Uterus (tissue), 4 donors: ENCODE results near the gene GATAD2A. TPM values are rescaled to one million over a fixed set of nuclear protein-coding genes. Genes with fewer than 3 reads are reported as not detected.

Source experiments
- DNase-seq, 2 donors: peaks; one replicate each; pipeline ENCODE4 v3.0.0-alpha.2; 2019 to 2020
- H3K27ac ChIP-seq, 2 donors: fragments of 200-600 bp; sonication (generic); 1 replicate in 1 of 2; 2 replicates in 1 of 2; pipeline ENCODE4 v1.5.1; 2016 to 2018
- H3K27me3 ChIP-seq, 2 donors: fragments of 200-600 bp; sonication (generic); one replicate each; pipeline ENCODE4 v1.5.1; 2018 to 2019; ENCODE audit warnings: control low read depth in 1 of 2
- H3K36me3 ChIP-seq, 2 donors: fragments of 200-600 bp; sonication (generic); one replicate each; pipeline ENCODE4 v1.5.1; 2019; ENCODE audit warnings: control low read depth in 1 of 2
- H3K4me1 ChIP-seq, 2 donors: fragments of 200-600 bp; sonication (generic); one replicate each; pipeline ENCODE4 v1.5.1; 2018 to 2019; ENCODE audit warnings: control low read depth in 1 of 2
- H3K4me3 ChIP-seq, 2 donors: fragments of 200-600 bp; sonication (generic); 1 replicate in 1 of 2; 2 replicates in 1 of 2; pipeline ENCODE4 v1.5.1; 2018 to 2019; ENCODE audit warnings: mild to moderate bottlenecking in 1 of 2
- H3K9me3 ChIP-seq, 2 donors: fragments of 200-600 bp; sonication (generic); one replicate each; pipeline ENCODE4 v1.5.1; 2019; ENCODE audit warnings: control low read depth in 1 of 2
- POLR2A ChIP-seq, 2 donors: fragments of 450-650 bp; IDR thresholded peaks; one replicate each; pipeline ENCODE4 v1.6.1; 2016; ENCODE audit warnings: antibody characterized with exemption in 2 of 2, mild to moderate bottlenecking in 1 of 2, moderate library complexity in 1 of 2
- intact Hi-C: fragments of 100-400 bp; cut with DNase I; formaldehyde crosslinking; loops from one replicate; pipeline ENCODE4 v1.15.1; 2023; ENCODE audit warnings: low total_unique reads
- total RNA-seq, 4 donors: library from RNA; depleted of rRNA in 3 of 4; stranded (reverse); fragments of >200 nt in 3 of 4; gene quantifications; one replicate each; pipeline versions ENCODE4 v1.1.0 to v1.2.4, GENCODE V29; 2014 to 2023
- TF ChIP-seq, protein P1 (sequence below), 4 experiments: fragments of 200-600 bp in 2 of 4; fragments of 450-650 bp in 2 of 4; sonication (generic) in 2 of 4; IDR thresholded peaks; one replicate each; pipeline ENCODE4 v1.5.1; 2016 to 2019; ENCODE audit warnings: antibody characterized with exemption in 4 of 4, mild to moderate bottlenecking in 2 of 4, moderate library complexity in 1 of 4
- donor health status: DM: yes; HTN: yes; CAD: no.

Gene GATAD2A
- total RNA-seq, 4 donors from 2014 or later = 9.7 to 65.1 (median 22.3) TPM

GRCh38 chr19:19543640-19544039 lies 138.2 kb downstream of the GATAD2A start:
- intact Hi-C loops = no loop called here
- no peaks in the 10 kb centered on the region for H3K36me3 ChIP-seq
- H3K4me3 ChIP-seq = no peak overlapping the region
- TF ChIP-seq POLR2A (IDR thresholded peaks at IDR 0.05) = no peak
- TF ChIP-seq, protein P1, sequence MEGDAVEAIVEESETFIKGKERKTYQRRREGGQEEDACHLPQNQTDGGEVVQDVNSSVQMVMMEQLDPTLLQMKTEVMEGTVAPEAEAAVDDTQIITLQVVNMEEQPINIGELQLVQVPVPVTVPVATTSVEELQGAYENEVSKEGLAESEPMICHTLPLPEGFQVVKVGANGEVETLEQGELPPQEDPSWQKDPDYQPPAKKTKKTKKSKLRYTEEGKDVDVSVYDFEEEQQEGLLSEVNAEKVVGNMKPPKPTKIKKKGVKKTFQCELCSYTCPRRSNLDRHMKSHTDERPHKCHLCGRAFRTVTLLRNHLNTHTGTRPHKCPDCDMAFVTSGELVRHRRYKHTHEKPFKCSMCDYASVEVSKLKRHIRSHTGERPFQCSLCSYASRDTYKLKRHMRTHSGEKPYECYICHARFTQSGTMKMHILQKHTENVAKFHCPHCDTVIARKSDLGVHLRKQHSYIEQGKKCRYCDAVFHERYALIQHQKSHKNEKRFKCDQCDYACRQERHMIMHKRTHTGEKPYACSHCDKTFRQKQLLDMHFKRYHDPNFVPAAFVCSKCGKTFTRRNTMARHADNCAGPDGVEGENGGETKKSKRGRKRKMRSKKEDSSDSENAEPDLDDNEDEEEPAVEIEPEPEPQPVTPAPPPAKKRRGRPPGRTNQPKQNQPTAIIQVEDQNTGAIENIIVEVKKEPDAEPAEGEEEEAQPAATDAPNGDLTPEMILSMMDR (IDR thresholded peaks at IDR 0.05) = no peak
- peaks cover 18 to 19% of the 10 kb centered on the region in 2 donors for H3K27me3 ChIP-seq
- H3K9me3 ChIP-seq = no peaks in the 10 kb centered on the region
- H3K4me1 ChIP-seq = peaks cover 0 to 12% of the 10 kb centered on the region in 2 donors
- no peak for DNase-seq
- no peak overlapping the region for H3K27ac ChIP-seq

GRCh38 chr19:19544257-19544953 lies 138.9 kb downstream of the GATAD2A start:
- peaks cover 18 to 19% of the 10 kb centered on the region in 2 donors for H3K27me3 ChIP-seq
- intact Hi-C loops = no loop called here
- DNase-seq = no peak
- H3K27ac ChIP-seq = no peak overlapping the region
- no peak overlapping the region for H3K4me3 ChIP-seq
- TF ChIP-seq, protein P1 (IDR thresholded peaks at IDR 0.05) = no peak
- no peaks in the 10 kb centered on the region for H3K36me3 ChIP-seq
- peaks cover 0 to 12% of the 10 kb centered on the region in 2 donors for H3K4me1 ChIP-seq
- H3K9me3 ChIP-seq = no peaks in the 10 kb centered on the region

DNA sequence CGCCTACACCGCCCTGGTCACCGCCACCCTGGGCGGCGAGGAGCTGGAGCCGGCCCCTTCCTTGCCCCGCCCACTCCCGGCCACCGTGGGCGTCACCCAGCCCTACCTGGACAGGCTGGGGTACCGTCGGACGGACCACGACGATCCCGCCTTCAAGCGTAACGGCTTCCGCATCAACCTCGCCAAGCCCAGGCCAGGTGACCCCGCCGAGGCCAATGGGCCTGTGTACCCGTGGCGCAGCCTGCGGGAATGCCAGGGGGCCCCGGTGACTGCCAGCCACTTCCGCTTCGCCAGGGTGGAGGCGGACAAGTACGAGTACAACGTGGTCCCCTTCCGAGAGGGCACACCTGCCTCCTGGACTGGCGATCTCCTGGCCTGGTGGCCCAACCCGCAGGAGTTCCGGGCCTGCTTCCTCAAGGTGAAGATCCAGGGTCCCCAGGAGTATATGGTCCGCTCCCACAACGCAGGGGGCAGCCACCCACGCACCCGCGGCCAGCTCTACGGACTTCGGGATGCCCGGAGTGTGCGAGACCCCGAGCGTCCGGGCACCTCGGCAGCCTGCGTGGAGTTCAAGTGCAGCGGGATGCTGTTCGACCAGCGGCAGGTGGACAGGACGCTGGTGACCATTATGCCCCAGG lies 139.6 kb downstream of the GATAD2A start:
- H3K9me3 ChIP-seq = no peaks in the 10 kb centered on the region
- peaks cover 0 to 12% of the 10 kb centered on the region in 2 donors for H3K4me1 ChIP-seq
- TF ChIP-seq POLR2A (IDR thresholded peaks at IDR 0.05) = no peak
- TF ChIP-seq, protein P1 (IDR thresholded peaks at IDR 0.05) = no peak
- no peak for DNase-seq
- H3K27me3 ChIP-seq = peaks cover 13 to 20% of the 10 kb centered on the region in 2 donors
- H3K27ac ChIP-seq = no peak overlapping the region
- H3K4me3 ChIP-seq = no peak overlapping the region
- intact Hi-C loops = no loop called here
- no peaks in the 10 kb centered on the region for H3K36me3 ChIP-seq

- TF ChIP-seq, protein P1 (IDR thresholded peaks at IDR 0.05) = no peak
- Histone ChIP-seq H3K4me1 (peaks cover 0 to 7% of the 10 kb centered on the region in 2 donors), H3K9me3 (no peaks in the 10 kb centered on the region), H3K36me3 (no peaks in the 10 kb centered on the region), H3K27ac (no peak overlapping the region), H3K27me3 (peaks cover 7 to 23% of the 10 kb centered on the region in 2 donors), H3K4me3 (no peak overlapping the region)
- intact Hi-C loops = no loop called here
- DNase-seq = no peak
Observed at GRCh38 chr19:19545707-19546106, 140.2 kb downstream of the GATAD2A start.

- Histone ChIP-seq H3K9me3 (no peaks in the 10 kb centered on the region), H3K27ac (no peak overlapping the region), H3K4me1 (no peaks in the 10 kb centered on the region), H3K4me3 (no peak overlapping the region), H3K36me3 (no peaks in the 10 kb centered on the region), H3K27me3 (peaks cover 0 to 12% of the 10 kb centered on the region in 2 donors)
- DNase-seq = no peak
- intact Hi-C loops = no loop called here
- no peak for TF ChIP-seq POLR2A (IDR thresholded peaks at IDR 0.05)
Observed at GRCh38 chr19:19546751-19547162, 141.3 kb downstream of the GATAD2A start.
